ENCODE data around the gene ELF5.

The ELF5 gene

DNA sequence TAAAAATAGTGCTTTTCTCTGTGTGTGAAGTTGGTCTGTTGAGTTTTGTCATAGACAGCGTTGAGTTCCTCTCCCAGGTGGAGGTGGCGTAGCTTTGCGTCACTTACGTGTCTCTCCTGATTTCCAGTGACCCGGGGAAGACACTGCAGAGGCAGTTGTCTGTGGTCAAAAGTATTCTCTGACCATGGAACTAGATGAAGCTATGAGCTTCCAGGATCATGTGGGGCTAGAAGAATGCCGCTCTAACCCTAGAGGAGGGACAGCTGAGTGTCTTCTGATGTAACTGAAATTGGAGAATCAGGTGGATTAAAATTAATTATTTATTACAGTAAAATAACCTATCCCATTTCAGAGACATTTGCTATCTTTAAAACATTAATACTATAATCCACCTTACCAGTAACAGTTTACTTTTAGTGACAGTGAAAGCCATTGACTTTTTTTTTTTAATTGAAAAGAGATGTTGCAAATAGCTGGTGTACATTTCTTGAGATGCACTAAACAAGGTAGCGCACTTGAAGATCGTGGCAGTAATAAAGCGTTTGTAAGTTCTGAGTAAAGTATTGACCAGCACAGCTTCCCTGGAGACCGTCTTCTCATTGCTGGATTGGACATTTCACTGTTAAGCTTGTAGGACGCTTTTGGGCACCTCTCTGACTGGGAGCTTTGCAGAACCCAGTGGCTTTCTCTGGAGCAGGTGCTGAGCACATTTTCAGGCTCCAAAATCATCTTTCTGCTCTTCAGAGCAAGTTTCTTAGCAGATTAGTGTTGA is 65.2 kb downstream of the ELF5 start:
- DNase-seq: no peak

- DNase-seq: no peak
Observed at GRCh38 chr11:34447044-34447443, 66.5 kb downstream of the ELF5 start.

- no peak for DNase-seq
Observed at GRCh38 chr11:34446386-34446785, 67.2 kb downstream of the ELF5 start.

GRCh38 chr11:34445956-34446355 is 67.6 kb downstream of the ELF5 start:
- DNase-seq: no peak

GRCh38 chr11:34444428-34444827 is 69.2 kb downstream of the ELF5 start:
- no peak for DNase-seq

- no peak for DNase-seq
Observed at GRCh38 chr11:34443136-34443535, 70.5 kb downstream of the ELF5 start.

GRCh38 chr11:34441814-34442213 is 71.8 kb downstream of the ELF5 start:
- DNase-seq: no peak

- DNase-seq: no peak
Observed at GRCh38 chr11:34439610-34440198, 73.9 kb downstream of the ELF5 start.

- DNase-seq: peak; percentile 87
Observed at GRCh38 chr11:34438529-34439507, 74.8 kb downstream of the ELF5 start, which contains the start of gene CAT. CAT (plus strand) TSS chr11:34438934; CDS start chr11:34439014, 80 bp downstream.

GRCh38 chr11:34437224-34438125 is 76.1 kb downstream of the ELF5 start:
- DNase-seq: no peak

DNA sequence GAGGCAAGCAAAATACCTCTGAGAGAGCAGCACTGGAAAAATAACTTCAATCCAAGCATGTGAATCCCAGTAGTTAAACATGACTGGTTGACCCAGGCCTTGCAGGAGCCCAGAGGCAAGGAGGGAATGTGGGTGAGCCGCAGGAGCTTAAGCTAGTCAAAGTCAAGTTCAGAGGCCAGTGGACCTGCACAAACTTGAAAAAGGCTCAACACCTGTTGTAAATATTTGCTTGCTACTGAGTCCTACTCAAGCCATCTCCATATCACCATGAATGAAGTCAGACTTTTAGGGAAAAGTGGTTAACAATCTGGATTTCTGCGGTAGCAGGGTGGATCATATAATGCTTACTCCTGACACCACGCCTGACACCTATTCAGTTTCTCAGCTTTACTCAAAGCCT is 79.7 kb downstream of the ELF5 start:
- DNase-seq: no peak

DNA sequence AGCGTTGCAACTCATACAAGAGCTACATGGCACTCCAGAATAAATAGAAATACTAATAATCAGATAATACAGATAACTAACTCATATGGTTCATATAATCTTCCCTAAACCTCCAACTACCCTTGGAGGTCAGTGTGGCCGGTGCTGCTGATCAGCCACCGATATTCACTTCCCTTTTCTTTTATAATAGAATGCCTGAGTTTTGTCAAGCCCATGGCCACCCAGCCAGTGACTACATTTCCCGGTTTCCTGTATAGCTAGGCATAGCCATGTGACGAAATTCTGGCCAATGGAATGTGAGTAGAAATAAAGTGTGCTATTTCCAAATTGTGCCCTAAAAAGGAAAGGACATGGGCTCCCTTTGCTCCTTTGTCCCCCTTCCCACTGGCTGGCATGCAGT is 80.8 kb downstream of the ELF5 start:
- DNase-seq: no peak

GRCh38 chr11:34431979-34432378 is 81.6 kb downstream of the ELF5 start:
- no peak for DNase-seq

Data from NCI-H748 treated with DMSO at 0.1 percent for 48 hours (cell line).